ENCODE results near the gene ILF3.

GRCh38 chr19:10679743-10680142 lies 25.6 kb downstream of the ILF3 start:
- TF ChIP-seq ATF1 (CRISPR knock-in tag; IDR thresholded peaks at IDR 0.05) (no peak), NR3C1 (CRISPR knock-in tag; IDR thresholded peaks at IDR 0.05) (no peak)

Measured in HepG2 (cell line).